HL-60 (cell line): ENCODE data around the gene ESPN.

Experiments used
- CTCF ChIP-seq: IDR thresholded peaks from one replicate; pipeline ENCODE4 v1.5.1; 2011; ENCODE audit warnings: low read length, control low read depth, inconsistent platforms; ENCODE audit not compliant: insufficient read depth
- GABPA ChIP-seq: IDR thresholded peaks from 2 replicates; pipeline ENCODE4 v1.6.1; 2012; ENCODE audit warnings: low read depth
- POLR2AphosphoS5 ChIP-seq: IDR thresholded peaks from 2 replicates; pipeline ENCODE4 v1.6.1; 2012; ENCODE audit warnings: low read depth
- TF ChIP-seq, protein P1 (sequence below): IDR thresholded peaks from 2 replicates; pipeline ENCODE4 v1.6.1; 2012; ENCODE audit warnings: low read depth; ENCODE audit not compliant: insufficient replicate concordance

DNA sequence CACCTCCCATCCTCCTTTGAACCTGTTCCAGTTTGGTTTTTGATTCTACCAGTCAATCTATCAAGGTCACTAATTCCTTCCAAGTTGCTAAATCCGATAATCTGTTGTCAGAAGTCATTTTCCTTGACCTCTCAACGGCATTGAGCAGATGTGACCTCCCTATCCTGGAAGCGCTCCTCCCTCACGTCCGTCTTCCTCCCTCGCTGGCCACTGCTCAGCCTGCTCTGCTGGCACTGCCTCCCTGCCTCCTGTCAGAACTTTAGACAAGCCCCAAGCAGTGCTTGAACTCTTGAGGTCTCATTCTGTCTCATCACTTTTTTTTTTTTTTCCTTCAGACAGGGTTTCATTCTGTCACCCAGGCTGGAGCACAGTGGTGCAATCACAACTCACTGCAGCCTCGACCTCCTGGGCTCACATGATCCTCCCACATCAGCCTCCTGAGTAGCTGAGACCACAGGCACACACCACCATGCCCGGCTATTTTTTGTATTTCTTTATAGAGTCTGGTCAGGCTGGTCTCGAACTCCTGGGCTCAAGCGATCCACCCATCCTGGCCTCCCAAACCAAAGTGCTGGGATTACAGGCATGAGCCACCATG, 26.6 kb upstream of the ESPN start:
- TF ChIP-seq CTCF (no peak), POLR2AphosphoS5 (no peak), GABPA (no peak)
- TF ChIP-seq, protein P1, sequence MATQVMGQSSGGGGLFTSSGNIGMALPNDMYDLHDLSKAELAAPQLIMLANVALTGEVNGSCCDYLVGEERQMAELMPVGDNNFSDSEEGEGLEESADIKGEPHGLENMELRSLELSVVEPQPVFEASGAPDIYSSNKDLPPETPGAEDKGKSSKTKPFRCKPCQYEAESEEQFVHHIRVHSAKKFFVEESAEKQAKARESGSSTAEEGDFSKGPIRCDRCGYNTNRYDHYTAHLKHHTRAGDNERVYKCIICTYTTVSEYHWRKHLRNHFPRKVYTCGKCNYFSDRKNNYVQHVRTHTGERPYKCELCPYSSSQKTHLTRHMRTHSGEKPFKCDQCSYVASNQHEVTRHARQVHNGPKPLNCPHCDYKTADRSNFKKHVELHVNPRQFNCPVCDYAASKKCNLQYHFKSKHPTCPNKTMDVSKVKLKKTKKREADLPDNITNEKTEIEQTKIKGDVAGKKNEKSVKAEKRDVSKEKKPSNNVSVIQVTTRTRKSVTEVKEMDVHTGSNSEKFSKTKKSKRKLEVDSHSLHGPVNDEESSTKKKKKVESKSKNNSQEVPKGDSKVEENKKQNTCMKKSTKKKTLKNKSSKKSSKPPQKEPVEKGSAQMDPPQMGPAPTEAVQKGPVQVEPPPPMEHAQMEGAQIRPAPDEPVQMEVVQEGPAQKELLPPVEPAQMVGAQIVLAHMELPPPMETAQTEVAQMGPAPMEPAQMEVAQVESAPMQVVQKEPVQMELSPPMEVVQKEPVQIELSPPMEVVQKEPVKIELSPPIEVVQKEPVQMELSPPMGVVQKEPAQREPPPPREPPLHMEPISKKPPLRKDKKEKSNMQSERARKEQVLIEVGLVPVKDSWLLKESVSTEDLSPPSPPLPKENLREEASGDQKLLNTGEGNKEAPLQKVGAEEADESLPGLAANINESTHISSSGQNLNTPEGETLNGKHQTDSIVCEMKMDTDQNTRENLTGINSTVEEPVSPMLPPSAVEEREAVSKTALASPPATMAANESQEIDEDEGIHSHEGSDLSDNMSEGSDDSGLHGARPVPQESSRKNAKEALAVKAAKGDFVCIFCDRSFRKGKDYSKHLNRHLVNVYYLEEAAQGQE: no peak
